HG03457 (cell line): ENCODE results near the gene TVP23C.

Experiments used
- ATAC-seq: cut with Tn5 transposase; IDR thresholded peaks from one replicate; pipeline ENCODE4 v1.9.1; 2021; ENCODE audit warnings: moderate number of reproducible peaks; ENCODE audit not compliant: unreplicated experiment

Gene TVP23C

DNA sequence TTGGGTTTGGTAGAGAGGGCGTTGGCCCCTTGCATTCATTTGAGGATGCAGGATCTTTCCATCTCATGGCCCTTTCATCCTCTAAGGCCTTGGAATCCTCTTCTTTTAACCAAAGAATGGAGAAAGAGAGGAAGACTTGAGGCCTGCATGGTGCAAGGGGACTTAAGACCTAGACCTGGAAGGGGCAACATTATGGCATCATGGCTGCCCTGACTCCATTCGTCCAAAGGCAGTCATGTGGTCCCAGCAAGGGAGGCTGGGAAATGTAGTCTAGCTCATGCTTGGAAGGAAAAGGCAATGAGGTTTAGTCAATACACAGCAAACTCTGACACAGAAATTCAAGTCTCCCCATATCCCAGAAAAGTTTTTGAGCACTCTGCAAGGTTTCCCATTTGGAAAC lies 65.2 kb downstream of the TVP23C start:
- no peak for ATAC-seq

GRCh38 chr17:15496735-15497670 lies 66.3 kb downstream of the TVP23C start:
- no peak for ATAC-seq

DNA sequence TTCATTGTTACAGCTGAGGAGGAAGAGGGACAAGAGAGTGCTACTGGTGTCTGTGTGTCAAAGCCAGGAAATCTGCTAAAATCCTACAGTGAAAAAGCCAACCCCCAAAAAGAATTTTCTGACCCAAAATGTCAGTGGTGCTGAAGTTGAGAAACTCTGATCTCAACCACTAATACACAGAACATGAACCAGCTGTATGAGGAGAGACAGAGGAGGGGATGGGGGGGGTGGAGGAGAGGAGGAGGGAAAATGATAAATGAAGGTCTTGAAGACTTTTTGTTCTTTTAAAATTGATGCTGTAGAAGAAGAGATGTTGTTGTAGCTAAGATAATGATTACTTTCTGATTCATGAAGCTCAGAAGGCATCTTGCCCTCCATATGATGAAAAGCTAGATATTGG lies 68.5 kb downstream of the TVP23C start:
- ATAC-seq = no peak

GRCh38 chr17:15493693-15494035 lies 69.6 kb downstream of the TVP23C start:
- no peak for ATAC-seq

GRCh38 chr17:15492791-15493692 lies 70.2 kb downstream of the TVP23C start:
- no peak for ATAC-seq

DNA sequence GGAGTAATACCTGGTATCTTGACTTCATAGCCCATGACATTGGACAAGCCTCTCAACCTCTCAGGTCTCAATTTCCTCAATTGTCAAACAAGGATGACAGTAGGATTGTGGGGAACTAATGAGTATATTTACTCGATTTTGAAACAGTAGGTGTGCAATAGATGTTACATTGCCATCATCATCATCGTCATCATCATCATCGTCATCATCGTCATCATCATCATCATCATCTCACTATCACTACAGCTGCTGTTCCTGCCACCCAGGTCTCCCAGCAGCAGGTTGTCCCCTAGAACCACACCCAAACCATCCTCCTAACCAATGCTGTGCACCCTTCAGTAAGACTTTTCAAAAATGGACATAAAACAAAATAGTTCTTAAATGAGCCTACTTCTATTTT lies 71.1 kb downstream of the TVP23C start:
- no peak for ATAC-seq

DNA sequence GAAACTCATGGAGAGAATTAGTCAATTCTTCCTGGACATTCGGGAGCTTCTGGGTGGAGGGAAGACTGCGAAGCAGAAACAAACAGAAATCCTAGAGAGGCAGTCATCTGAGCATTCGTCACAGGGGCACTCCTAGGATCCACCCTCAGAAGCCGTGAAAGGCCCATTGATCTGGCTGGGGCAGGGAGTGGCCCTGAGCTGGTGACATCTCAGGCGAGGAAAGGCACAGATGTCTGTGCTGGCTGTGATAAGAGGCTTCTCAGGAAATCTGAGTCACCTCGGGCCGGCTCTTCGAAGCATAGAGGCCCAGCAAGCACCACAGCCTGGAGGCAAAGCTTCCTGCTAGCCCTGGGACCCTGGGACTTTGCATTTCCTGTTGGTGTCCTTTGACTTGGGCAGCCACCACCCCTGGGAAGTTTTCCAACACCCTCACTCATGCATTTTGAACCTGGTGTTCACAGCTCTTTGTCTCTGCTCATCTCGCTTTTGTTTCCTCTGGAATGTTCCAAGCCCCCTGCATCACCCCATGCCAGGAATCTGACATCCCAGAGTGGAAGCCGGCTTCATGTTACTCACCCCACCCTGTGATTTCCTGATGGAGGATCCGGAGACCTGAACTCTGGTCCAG lies 72.5 kb downstream of the TVP23C start:
- no peak for ATAC-seq

DNA sequence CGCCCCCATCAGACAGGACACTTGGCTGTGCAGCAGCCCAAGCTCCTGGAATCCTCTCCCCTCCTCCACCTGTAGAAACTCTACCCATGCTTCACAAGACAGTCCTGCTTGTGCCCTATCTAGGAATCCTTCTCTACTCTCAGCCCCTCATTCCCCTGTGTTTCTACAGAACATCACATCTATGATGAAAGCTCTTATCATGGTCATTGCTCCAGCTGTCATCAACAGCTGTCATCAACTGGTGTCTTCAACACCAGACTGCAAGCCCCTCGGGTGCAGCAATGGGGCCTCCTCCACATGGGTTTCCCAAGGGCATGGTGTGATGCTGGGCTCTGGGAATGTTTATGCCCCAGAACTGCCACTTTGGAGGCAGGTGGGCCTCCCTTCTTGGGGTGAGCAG lies 74.7 kb downstream of the TVP23C start:
- no peak for ATAC-seq

- ATAC-seq = no peak
These were observed 78.2 kb downstream of the TVP23C start for GRCh38 chr17:15485045-15485444.

DNA sequence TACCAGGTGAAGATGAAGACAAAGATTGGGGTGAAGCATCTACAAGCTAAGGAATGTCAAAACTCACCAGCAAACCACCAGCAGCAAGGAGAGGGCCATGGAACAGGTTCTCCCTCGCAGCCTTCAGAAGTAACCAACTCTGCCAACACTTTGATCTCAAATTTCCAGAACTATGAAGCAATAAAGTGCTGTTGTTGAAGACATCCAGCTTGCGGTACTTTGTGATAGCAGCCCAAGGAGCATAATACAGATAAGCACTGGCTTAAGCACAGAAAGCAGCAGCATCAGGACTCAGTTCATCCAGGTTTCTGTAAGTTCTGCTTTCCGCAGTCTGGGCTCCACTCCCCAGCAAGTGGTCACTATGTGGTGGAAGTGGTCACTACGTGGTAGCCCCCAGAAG lies 79.9 kb downstream of the TVP23C start:
- no peak for ATAC-seq

DNA sequence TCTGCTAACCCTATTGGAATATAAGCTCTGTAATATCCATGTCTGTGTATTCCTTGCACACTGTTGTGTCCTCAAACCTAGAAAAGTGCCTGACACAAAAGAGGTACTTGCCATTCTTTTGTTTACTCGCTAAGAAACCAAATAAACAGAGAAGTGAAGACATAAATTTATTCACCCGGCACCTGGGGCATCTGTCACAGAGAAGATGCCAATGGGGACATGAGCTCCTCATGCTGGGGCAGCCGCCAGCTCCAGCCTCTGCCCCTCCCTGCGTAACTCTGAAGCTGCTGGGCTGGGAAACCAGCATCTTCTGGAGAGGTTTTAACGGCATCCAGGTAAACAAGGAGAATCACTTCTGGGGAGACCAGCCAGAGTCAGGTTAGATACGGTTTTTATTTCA lies 80.8 kb downstream of the TVP23C start:
- no peak for ATAC-seq

DNA sequence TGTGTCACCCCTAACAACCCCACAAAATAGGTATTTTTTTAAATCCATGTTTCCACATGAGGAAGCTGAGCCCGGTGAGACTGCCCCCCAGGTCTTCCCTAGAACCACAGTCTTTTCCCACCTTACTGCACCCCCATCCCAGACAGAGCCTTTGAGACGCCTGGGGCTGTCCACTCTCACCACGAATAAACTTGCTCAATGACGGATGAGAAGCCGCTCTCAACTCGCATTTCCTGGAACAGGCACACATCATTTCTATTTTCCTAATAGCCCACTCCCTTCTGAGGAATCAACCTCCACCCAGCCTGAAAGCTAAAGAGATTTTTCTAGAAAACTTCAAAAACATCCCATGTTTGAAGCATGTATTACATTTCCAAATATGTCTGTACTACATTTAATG lies 81.8 kb downstream of the TVP23C start:
- ATAC-seq = no peak

- ATAC-seq = no peak
These were observed 83.1 kb downstream of the TVP23C start for GRCh38 chr17:15480204-15480603.

DNA sequence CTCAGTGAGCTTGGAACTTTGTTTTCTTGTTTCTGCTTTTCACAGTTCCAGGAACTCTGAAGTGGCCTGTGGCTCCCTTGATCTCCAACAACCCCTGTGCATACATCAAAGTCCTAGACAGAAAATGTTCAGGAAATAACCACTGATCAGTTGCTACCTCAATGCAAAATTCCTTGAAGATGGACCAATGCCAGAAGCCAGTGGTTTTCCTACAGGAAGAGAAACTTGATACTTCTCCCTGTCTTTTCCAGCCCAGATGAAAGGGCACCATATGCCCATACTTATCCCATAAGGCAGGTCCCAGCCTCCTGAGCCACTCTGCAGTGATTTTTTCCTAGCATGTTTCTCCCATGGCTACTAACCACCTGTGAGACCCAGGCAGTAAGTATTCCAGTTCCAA lies 83.6 kb downstream of the TVP23C start:
- ATAC-seq = no peak

DNA sequence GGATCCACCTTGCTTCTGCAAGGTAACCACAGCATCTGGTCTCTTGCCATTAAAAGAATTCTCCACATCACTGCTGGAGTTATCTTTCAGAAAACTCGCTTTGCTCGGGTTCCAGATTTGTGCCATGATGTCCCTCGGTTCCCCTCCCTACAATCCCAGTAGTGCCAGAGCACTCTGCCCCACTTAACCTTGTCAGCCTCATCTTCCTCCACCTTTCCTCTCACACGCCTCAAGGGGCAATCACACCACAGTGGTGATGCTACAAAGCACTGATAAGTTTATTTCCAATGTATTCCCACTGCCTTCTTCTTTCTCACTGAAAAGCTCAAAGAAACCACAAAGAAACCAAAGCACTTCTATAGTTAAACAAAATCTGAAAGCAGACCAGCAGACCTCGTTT lies 84.4 kb downstream of the TVP23C start:
- no peak for ATAC-seq

DNA sequence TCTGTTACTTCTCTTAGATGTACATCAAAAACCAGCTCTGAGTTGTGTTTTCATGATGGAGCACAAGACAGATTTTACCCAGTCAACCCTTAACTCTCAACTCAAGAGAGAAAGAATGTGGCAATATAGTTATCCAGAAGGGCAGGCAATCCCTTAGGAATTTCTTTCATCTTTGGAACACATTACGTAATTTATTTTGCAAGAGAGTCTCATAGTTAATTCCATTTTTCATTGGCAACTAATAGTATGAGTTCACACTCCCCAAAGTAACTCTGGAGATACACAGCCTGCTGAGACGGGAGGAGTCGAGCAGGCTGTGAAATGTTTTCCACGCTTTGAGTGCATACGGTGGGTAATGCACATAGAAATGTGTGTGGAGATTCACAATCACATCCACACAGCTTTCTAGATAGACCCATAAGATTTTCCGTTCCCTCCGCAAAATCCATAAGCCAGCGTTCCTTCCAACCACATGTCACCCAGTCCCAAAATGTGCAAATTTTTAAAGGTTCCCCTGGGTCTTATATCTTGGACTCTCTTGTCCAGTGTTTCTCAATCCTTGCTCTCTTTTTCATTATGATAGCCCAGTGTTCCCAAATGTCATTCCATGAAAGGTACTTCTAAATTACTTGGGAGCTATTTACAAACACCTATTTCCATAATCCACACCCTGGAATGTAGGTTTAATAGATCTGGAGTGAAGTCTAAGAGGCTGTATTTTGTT lies 87.5 kb downstream of the TVP23C start:
- no peak for ATAC-seq

- ATAC-seq = no peak
These were observed 90.4 kb downstream of the TVP23C start for GRCh38 chr17:15472891-15473290.

GRCh38 chr17:15470536-15470935 lies 92.7 kb downstream of the TVP23C start:
- no peak for ATAC-seq

DNA sequence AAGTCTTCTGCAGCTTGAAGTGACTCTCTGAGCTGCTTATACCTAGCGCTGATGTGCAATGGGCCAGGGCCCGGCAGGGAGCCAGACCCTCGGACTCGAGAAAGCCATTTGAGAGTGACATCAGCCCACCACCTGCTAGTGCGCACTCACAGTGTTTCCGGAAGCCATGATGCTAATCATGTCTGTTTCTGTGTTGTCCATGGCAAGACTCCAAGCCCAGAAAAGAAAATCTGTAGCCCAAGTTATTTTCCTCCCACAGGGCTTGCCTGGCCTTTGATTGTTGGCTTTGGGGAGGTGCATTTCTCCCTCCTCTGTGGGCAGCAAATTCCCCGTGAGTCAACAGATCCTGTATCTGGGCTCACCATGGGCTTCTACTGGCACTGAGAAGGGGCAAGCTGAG lies 94.0 kb downstream of the TVP23C start:
- ATAC-seq = no peak

GRCh38 chr17:15468126-15468525 lies 95.2 kb downstream of the TVP23C start:
- no peak for ATAC-seq

- ATAC-seq = no peak
These were observed 95.7 kb downstream of the TVP23C start, which contains the start of gene CDRT4 for GRCh38 chr17:15467592-15467991. Gene CDRT4, minus strand, starts transcription at chr17:15467621. Its CDS starts 27,383 bp downstream, at chr17:15440238.
